HepG2 (cell line): ENCODE measurements around the gene TBC1D25. TPM values are rescaled to one million over a fixed set of nuclear protein-coding genes. Genes with fewer than 3 reads are reported as not detected.
A peak's percentile ranks its signal among the peaks of the same experiment; 100 is the strongest.

ENCODE experiments used
- EED ChIP-seq: sonication (generic); formaldehyde crosslinking; IDR thresholded peaks from 2 replicates; pipeline ENCODE4 v1.5.0; 2020; ENCODE audit warnings: mild to moderate bottlenecking, missing genetic modification reagents
- GABPA ChIP-seq, 2 experiments: IDR thresholded peaks; 2 replicates each; pipeline ENCODE4 v1.6.1; 2011 to 2016; ENCODE audit warnings: low read depth in 2 of 2, low read length in 1 of 2, missing biosample characterization in 1 of 2, missing genetic modification characterization in 1 of 2
- HDAC1 ChIP-seq: sonication (generic); formaldehyde crosslinking; IDR thresholded peaks from 2 replicates; pipeline ENCODE4 v1.5.1; 2020; ENCODE audit warnings: mild to moderate bottlenecking, missing genetic modification reagents
- HOXA3 ChIP-seq: sonication (generic); formaldehyde crosslinking; IDR thresholded peaks from 2 replicates; pipeline ENCODE4 v1.5.0; 2020; ENCODE audit warnings: missing genetic modification reagents
- MEIS2 ChIP-seq: sonication (generic); formaldehyde crosslinking; IDR thresholded peaks from 2 replicates; pipeline ENCODE4 v1.9.0; 2021; ENCODE audit warnings: mild to moderate bottlenecking, missing genetic modification reagents
- MTF1 ChIP-seq: sonication (generic); formaldehyde crosslinking; IDR thresholded peaks from 2 replicates; pipeline ENCODE4 v1.5.0; 2020; ENCODE audit warnings: missing genetic modification reagents
- NFKB2 ChIP-seq: sonication (generic); formaldehyde crosslinking; IDR thresholded peaks from 2 replicates; pipeline ENCODE4 v1.4.0; 2020; ENCODE audit warnings: missing genetic modification reagents, borderline replicate concordance
- PCBP2 ChIP-seq: fragments of 200-400 bp; formaldehyde crosslinking; optimal IDR thresholded peaks from 2 replicates; pipeline ENCODE3; 2018; ENCODE audit warnings: low read length, low read depth; ENCODE audit not compliant: poor library complexity, severe bottlenecking
- RXRB ChIP-seq: IDR thresholded peaks from 2 replicates; pipeline ENCODE4 v1.6.1; 2016; ENCODE audit warnings: borderline replicate concordance, missing genetic modification reagents, missing compliant biosample characterization
- SMC3 ChIP-seq: IDR thresholded peaks from 2 replicates; pipeline ENCODE4 v1.6.1; 2011; ENCODE audit warnings: low read length, improper control_type of control experiment
- SOX5 ChIP-seq: IDR thresholded peaks from 2 replicates; pipeline ENCODE4 v1.6.1; 2016; ENCODE audit warnings: borderline replicate concordance
- SRSF4 ChIP-seq: fragments of 200-400 bp; formaldehyde crosslinking; IDR thresholded peaks from one replicate; pipeline ENCODE4 v1.6.1; 2018; ENCODE audit warnings: mild to moderate bottlenecking, low read depth, low read length, moderate library complexity; ENCODE audit not compliant: poor library complexity, severe bottlenecking
- STAT5B ChIP-seq: sonication (generic); formaldehyde crosslinking; IDR thresholded peaks from 2 replicates; pipeline ENCODE4 v1.4.0; 2020; ENCODE audit warnings: missing genetic modification reagents
- WIZ ChIP-seq: sonication (generic); formaldehyde crosslinking; IDR thresholded peaks from 2 replicates; pipeline ENCODE4 v1.5.1; 2020; ENCODE audit warnings: mild to moderate bottlenecking, missing genetic modification reagents
- ZFP36 ChIP-seq: fragments of 150-350 bp; IDR thresholded peaks from 2 replicates; pipeline ENCODE4 v1.6.1; 2018; ENCODE audit warnings: borderline replicate concordance, low read length, low read depth; ENCODE audit not compliant: partially characterized antibody
- ZNF10 ChIP-seq: sonication (generic); formaldehyde crosslinking; IDR thresholded peaks from 2 replicates; pipeline ENCODE4 v1.4.0; 2020; ENCODE audit warnings: mild to moderate bottlenecking, low read depth, missing genetic modification reagents, borderline replicate concordance
- ZNF121 ChIP-seq: sonication (generic); formaldehyde crosslinking; IDR thresholded peaks from 2 replicates; pipeline ENCODE4 v1.5.0; 2020; ENCODE audit warnings: mild to moderate bottlenecking, missing genetic modification reagents
- ZNF143 ChIP-seq: sonication (generic); formaldehyde crosslinking; IDR thresholded peaks from 2 replicates; pipeline ENCODE4 v1.4.0; 2020; ENCODE audit warnings: missing genetic modification reagents
- ZNF230 ChIP-seq: sonication (generic); formaldehyde crosslinking; IDR thresholded peaks from 2 replicates; pipeline ENCODE4 v1.4.0; 2020; ENCODE audit warnings: mild to moderate bottlenecking, missing genetic modification reagents
- ZNF24 ChIP-seq: fragments of 450-650 bp; IDR thresholded peaks from 2 replicates; pipeline ENCODE4 v1.6.1; 2017; ENCODE audit warnings: antibody characterized with exemption, mild to moderate bottlenecking
- ZNF350 ChIP-seq: sonication (generic); formaldehyde crosslinking; IDR thresholded peaks from 2 replicates; pipeline ENCODE4 v1.4.0; 2020; ENCODE audit warnings: mild to moderate bottlenecking, low read depth, missing genetic modification reagents, borderline replicate concordance
- ZNF367 ChIP-seq: sonication (generic); formaldehyde crosslinking; IDR thresholded peaks from 2 replicates; pipeline ENCODE4 v1.4.0; 2020; ENCODE audit warnings: missing genetic modification reagents, borderline replicate concordance
- ZNF460 ChIP-seq: sonication (generic); formaldehyde crosslinking; IDR thresholded peaks from 2 replicates; pipeline ENCODE4 v1.5.1; 2020; ENCODE audit warnings: missing genetic modification reagents, mild to moderate bottlenecking, borderline replicate concordance
- ZNF484 ChIP-seq: sonication (generic); formaldehyde crosslinking; IDR thresholded peaks from 2 replicates; pipeline ENCODE4 v1.5.1; 2020; ENCODE audit warnings: mild to moderate bottlenecking, low read depth, missing genetic modification reagents, borderline replicate concordance
- ZNF678 ChIP-seq: sonication (generic); formaldehyde crosslinking; IDR thresholded peaks from 2 replicates; pipeline ENCODE4 v1.4.0; 2020; ENCODE audit warnings: mild to moderate bottlenecking, missing genetic modification reagents
- ZNF784 ChIP-seq: sonication (generic); formaldehyde crosslinking; IDR thresholded peaks from 2 replicates; pipeline ENCODE4 v1.5.1; 2020; ENCODE audit warnings: missing genetic modification reagents, mild to moderate bottlenecking, borderline replicate concordance
- ZNF878 ChIP-seq: sonication (generic); formaldehyde crosslinking; IDR thresholded peaks from 2 replicates; pipeline ENCODE4 v1.8.1; 2023; ENCODE audit warnings: mild to moderate bottlenecking, missing genetic modification reagents, moderate library complexity
- polyA plus RNA-seq, 8 experiments: library from polyadenylated mRNA; depleted of rRNA in 3 of 8; stranded (reverse) in 7 of 8; unstranded in 1 of 8; fragments of >200 nt; fragmentation: Illumina TruSeq in 4 of 8; extraction: Trizol in 4 of 8; gene quantifications; 2 replicates each; pipeline versions ENCODE4 v1.2.1 to v1.2.3, GENCODE V29; 2011 to 2016; ENCODE audit warnings: low read depth in 4 of 8, missing spikeins in 1 of 8, mixed read lengths in 1 of 8; ENCODE audit not compliant: insufficient read depth in 1 of 8
- total RNA-seq, 5 experiments: library from RNA; depleted of rRNA; stranded (reverse); fragments of >200 nt; fragmentation: Illumina TruSeq; extraction: Trizol; gene quantifications; 2 replicates each; pipeline ENCODE4 v1.2.3, GENCODE V29; 2016; ENCODE audit warnings: low read depth in 1 of 5
- TF ChIP-seq, protein P1 (sequence below): sonication (generic); formaldehyde crosslinking; IDR thresholded peaks from 2 replicates; pipeline ENCODE4 v1.4.0; 2020; ENCODE audit warnings: mild to moderate bottlenecking, low read depth, missing genetic modification reagents
- TF ChIP-seq, protein P2 (sequence below): sonication (generic); formaldehyde crosslinking; IDR thresholded peaks from 2 replicates; pipeline ENCODE4 v1.4.0; 2020; ENCODE audit warnings: missing genetic modification reagents, low read depth, mild to moderate bottlenecking, borderline replicate concordance

Gene TBC1D25
- total and polyA plus RNA-seq, 2 of the 13 experiments (the other 11 are each of a cell fraction or from before 2014, with no cell fraction given) = 3.5 to 4.7 TPM

- TF ChIP-seq ZNF24 (no peak), ZNF143 (CRISPR knock-in tag) (no peak), EED (CRISPR knock-in tag) (no peak), ZNF878 (no peak), ZNF484 (CRISPR knock-in tag) (no peak), ZNF10 (CRISPR knock-in tag) (no peak), RXRB (CRISPR knock-in tag) (no peak; the same call in 1 of the 2 replicates), NFKB2 (CRISPR knock-in tag) (peak; percentile 62; the same call in 1 of the 2 replicates), ZNF784 (CRISPR knock-in tag) (no peak), WIZ (CRISPR knock-in tag) (no peak), SMC3 (no peak), STAT5B (CRISPR knock-in tag) (no peak), GABPA (IDR thresholded peaks at IDR 0.05; ENCODE audit: low read depth, low read length) (peak; percentile 92), GABPA (CRISPR knock-in tag; IDR thresholded peaks at IDR 0.05; ENCODE audit: low read depth) (peak; percentile 96), ZNF230 (CRISPR knock-in tag) (no peak), HOXA3 (CRISPR knock-in tag) (peak; percentile 61), ZNF460 (no peak), HDAC1 (CRISPR knock-in tag) (peak; percentile 44), ZNF367 (no peak), ZNF350 (peak; percentile 59; the same call in 1 of the 2 replicates), ZNF678 (CRISPR knock-in tag) (no peak), ZFP36 (no peak), SOX5 (CRISPR knock-in tag) (no peak), MTF1 (CRISPR knock-in tag) (no peak), PCBP2 (no peak), MEIS2 (CRISPR knock-in tag) (0 out of 2 replicates have a peak, but pooled peaks have one; percentile 21), SRSF4 (no peak), ZNF121 (CRISPR knock-in tag) (no peak)
- TF ChIP-seq, protein P1, sequence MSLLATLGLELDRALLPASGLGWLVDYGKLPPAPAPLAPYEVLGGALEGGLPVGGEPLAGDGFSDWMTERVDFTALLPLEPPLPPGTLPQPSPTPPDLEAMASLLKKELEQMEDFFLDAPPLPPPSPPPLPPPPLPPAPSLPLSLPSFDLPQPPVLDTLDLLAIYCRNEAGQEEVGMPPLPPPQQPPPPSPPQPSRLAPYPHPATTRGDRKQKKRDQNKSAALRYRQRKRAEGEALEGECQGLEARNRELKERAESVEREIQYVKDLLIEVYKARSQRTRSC (CRISPR knock-in tag) = no peak
- TF ChIP-seq, protein P2, sequence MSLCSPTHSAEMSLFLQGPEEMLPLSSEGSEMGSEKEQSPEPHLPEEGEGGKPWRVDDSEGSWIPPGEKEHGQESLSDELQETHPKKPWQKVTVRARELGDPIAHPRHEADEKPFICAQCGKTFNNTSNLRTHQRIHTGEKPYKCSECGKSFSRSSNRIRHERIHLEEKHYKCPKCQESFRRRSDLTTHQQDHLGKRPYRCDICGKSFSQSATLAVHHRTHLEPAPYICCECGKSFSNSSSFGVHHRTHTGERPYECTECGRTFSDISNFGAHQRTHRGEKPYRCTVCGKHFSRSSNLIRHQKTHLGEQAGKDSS (CRISPR knock-in tag) = peak; percentile 33; the same call in 1 of the 2 replicates
Observed at GRCh38 chrX:48574270-48575266, 35.1 kb downstream of the TBC1D25 start, which contains the start of gene RBM3 (continued).
